Left ventricle myocardium inferior (tissue), 1 donor: ENCODE results near the gene VAMP1. TPM values are rescaled to one million over a fixed set of nuclear protein-coding genes. Genes with fewer than 3 reads are reported as not detected.
A peak's percentile ranks its signal among the peaks of the same experiment; 100 is the strongest.

Experiments
- DNase-seq: peaks from one replicate; pipeline ENCODE4 v3.0.0-alpha.2; 2020
- H3K27ac ChIP-seq: fragments of 200-600 bp; replicated peaks from 2 replicates; pipeline ENCODE4 v1.8.0; 2021
- H3K27me3 ChIP-seq: fragments of 200-600 bp; 2 replicates; pipeline ENCODE4 v1.8.0; 2021; ENCODE audit warnings: low read depth
- H3K36me3 ChIP-seq: fragments of 200-600 bp; 2 replicates; pipeline ENCODE4 v1.8.0; 2021
- H3K4me1 ChIP-seq: fragments of 200-600 bp; 2 replicates; pipeline ENCODE4 v1.8.0; 2021
- H3K4me3 ChIP-seq: fragments of 200-600 bp; 2 replicates; pipeline ENCODE4 v1.8.0; 2021; ENCODE audit warnings: mild to moderate bottlenecking, moderate library complexity
- H3K9me3 ChIP-seq: fragments of 200-600 bp; replicated peaks from 2 replicates; pipeline ENCODE4 v1.8.0; 2021
- CTCF ChIP-seq: fragments of 200-600 bp; IDR thresholded peaks from 2 replicates; pipeline ENCODE4 v1.8.0; 2021; ENCODE audit warnings: antibody characterized with exemption, mild to moderate bottlenecking, borderline replicate concordance
- intact Hi-C: fragments of 100-400 bp; cut with micrococcal nuclease; formaldehyde crosslinking; loops from one replicate; pipeline ENCODE4 v1.11.0; 2022
- total RNA-seq: library from RNA; stranded (reverse); fragmentation: NEBNext Ultra II Directional; extraction: Animal tissue kit (Norgen Biotek cat#: 25700); gene quantifications from one replicate; pipeline ENCODE4 v1.2.1, GENCODE V29; 2021
- donor health status: DM: no; HTN: yes; CAD: no; lungs with severe emphysema.

The VAMP1 gene
- total RNA-seq, 1 donor from 2014 or later = 4.2 TPM

GRCh38 chr12:6450091-6450868 is 20.2 kb downstream of the VAMP1 start:
- H3K36me3 ChIP-seq = peaks cover 28% of the 10 kb centered on the region
- peaks cover 34% of the 10 kb centered on the region for H3K4me1 ChIP-seq
- H3K4me3 ChIP-seq = peak overlapping the region; percentile 90
- intact Hi-C loops = no loop called here
- H3K9me3 ChIP-seq = no peaks in the 10 kb centered on the region
- H3K27ac ChIP-seq = peak overlapping the region; percentile 99
- H3K27me3 ChIP-seq = no peaks in the 10 kb centered on the region
- DNase-seq = no peak
- no peak for TF ChIP-seq CTCF

- Histone ChIP-seq H3K36me3 (peaks cover 5% of the 10 kb centered on the region), H3K9me3 (no peaks in the 10 kb centered on the region), H3K27me3 (no peaks in the 10 kb centered on the region), H3K27ac (no peak within 1 kb of the TSS), H3K4me3 (no peak within 1 kb of the TSS), H3K4me1 (peaks cover 2% of the 10 kb centered on the region)
- DNase-seq = no peak
- no peak for TF ChIP-seq CTCF
- intact Hi-C loops = no loop called here
Measured at GRCh38 chr12:6444704-6445688, 25.5 kb downstream of the VAMP1 start, which contains the start of gene CD27. TSS of gene CD27 (plus strand) at chr12:6444955. CDS start at chr12:6445096, 141 bp downstream.

GRCh38 chr12:6444031-6444430 is 26.4 kb downstream of the VAMP1 start:
- no peaks in the 10 kb centered on the region for H3K4me1 ChIP-seq
- H3K27me3 ChIP-seq = no peaks in the 10 kb centered on the region
- DNase-seq = no peak
- no peak overlapping the region for H3K4me3 ChIP-seq
- H3K36me3 ChIP-seq = peaks cover 5% of the 10 kb centered on the region
- TF ChIP-seq CTCF = no peak
- no peak overlapping the region for H3K27ac ChIP-seq
- intact Hi-C loops = no loop called here
- no peaks in the 10 kb centered on the region for H3K9me3 ChIP-seq

GRCh38 chr12:6443361-6443983 is 27.0 kb downstream of the VAMP1 start:
- no peak for DNase-seq
- H3K27ac ChIP-seq = no peak overlapping the region
- no peak for TF ChIP-seq CTCF
- no peaks in the 10 kb centered on the region for H3K27me3 ChIP-seq
- H3K9me3 ChIP-seq = no peaks in the 10 kb centered on the region
- no peak overlapping the region for H3K4me3 ChIP-seq
- intact Hi-C loops = no loop called here
- H3K36me3 ChIP-seq = peaks cover 5% of the 10 kb centered on the region
- H3K4me1 ChIP-seq = no peaks in the 10 kb centered on the region

GRCh38 chr12:6442836-6443235 is 27.6 kb downstream of the VAMP1 start:
- DNase-seq = no peak
- no peak for TF ChIP-seq CTCF
- no peaks in the 10 kb centered on the region for H3K4me1 ChIP-seq
- no peaks in the 10 kb centered on the region for H3K9me3 ChIP-seq
- no peaks in the 10 kb centered on the region for H3K36me3 ChIP-seq
- intact Hi-C loops = no loop called here
- no peaks in the 10 kb centered on the region for H3K27me3 ChIP-seq
- H3K27ac ChIP-seq = no peak overlapping the region
- no peak overlapping the region for H3K4me3 ChIP-seq
